ENCODE results near the gene PCDHGA9. TPM values are rescaled to one million over a fixed set of nuclear protein-coding genes. Genes with fewer than 3 reads are reported as not detected.
A peak's percentile ranks its signal among the peaks of the same experiment; 100 is the strongest.
"Not testable (repeated sequence)": the region's sequence is repeated elsewhere in the genome, so short reads cannot be mapped to it uniquely, and the experiment has no call there.

The PCDHGA9 gene
- total RNA-seq, 4 donors from 2014 or later, result 3.8 to 5.5 (median 5.1) TPM

- Histone ChIP-seq H3K9me3 (peaks cover 29 to 100% (median 93%) of the 10 kb centered on the region in 3 donors), H3K27ac (no peak overlapping the region), H3K4me1 (peaks cover 0 to 8% (median 0%) of the 10 kb centered on the region in 3 donors), H3K27me3 (peaks cover 0 to 39% (median 0%) of the 10 kb centered on the region in 4 donors), H3K4me3 (peak overlapping the region in 1 of 4 donors; percentile 5), H3K36me3 (peaks cover 0 to 9% (median 0%) of the 10 kb centered on the region in 3 donors)
- no peak for DNase-seq
- TF ChIP-seq CTCF (IDR thresholded peaks at IDR 0.05), result no peak
- TF ChIP-seq POLR2A (IDR thresholded peaks at IDR 0.05), result no peak
- intact Hi-C loops (cut with DNase I), result no loop called here
- WGBS, 2 donors, result no CpG with 5 or more reads among the region's 42 CpGs
Observed at GRCh38 chr5:141422742-141423291, 20.2 kb downstream of the PCDHGA9 start.

- Histone ChIP-seq H3K27ac (no peak overlapping the region), H3K4me1 (peaks cover 0 to 12% (median 0%) of the 10 kb centered on the region in 3 donors), H3K4me3 (peak overlapping the region in 1 of 4 donors; percentile 8), H3K9me3 (peaks cover 15 to 100% (median 90%) of the 10 kb centered on the region in 3 donors), H3K36me3 (no peaks in the 10 kb centered on the region), H3K27me3 (peaks cover 0 to 12% (median 0%) of the 10 kb centered on the region in 4 donors)
- intact Hi-C loops (cut with DNase I), result no loop called here
- 53 to 57% methylated on average over 18 to 28 of the region's 53 CpGs for WGBS, 2 donors
- TF ChIP-seq CTCF (IDR thresholded peaks at IDR 0.05) (no peak), POLR2A (IDR thresholded peaks at IDR 0.05) (no peak)
- no peak for DNase-seq
Observed at GRCh38 chr5:141427783-141428426, 25.3 kb downstream of the PCDHGA9 start.

GRCh38 chr5:141430332-141431113, 27.9 kb downstream of the PCDHGA9 start, which contains the start of gene PCDHGA12:
TSS of gene PCDHGA12 (plus strand) at chr5:141430507. CDS start at chr5:141430760, 253 bp downstream.
- Histone ChIP-seq H3K27ac (no peak within 1 kb of the TSS), H3K4me3 (peak within 1 kb of the TSS; percentile 2 to 49 (median 24)), H3K4me1 (peaks cover 0 to 12% (median 0%) of the 10 kb centered on the region in 3 donors), H3K36me3 (no peaks in the 10 kb centered on the region), H3K9me3 (peaks cover 16 to 100% (median 86%) of the 10 kb centered on the region in 3 donors), H3K27me3 (peaks cover 0 to 7% (median 0%) of the 10 kb centered on the region in 4 donors)
- intact Hi-C loops (cut with DNase I), result no loop called here
- no peak for DNase-seq
- peak in 2 of 6 experiments; percentile 29 to 45 for TF ChIP-seq CTCF (IDR thresholded peaks at IDR 0.05)
- TF ChIP-seq POLR2A (IDR thresholded peaks at IDR 0.05), result no peak
- WGBS, 2 donors, result 22 to 39% methylated on average over 32 of the region's 33 CpGs

GRCh38 chr5:141431286-141431685, 28.7 kb downstream of the PCDHGA9 start:
- Histone ChIP-seq H3K4me1 (peaks cover 0 to 12% (median 0%) of the 10 kb centered on the region in 3 donors), H3K4me3 (peak overlapping the region in 2 of 4 donors; percentile 34 to 49), H3K27ac (no peak overlapping the region), H3K9me3 (peaks cover 16 to 100% (median 82%) of the 10 kb centered on the region in 3 donors), H3K36me3 (no peaks in the 10 kb centered on the region), H3K27me3 (peaks cover 0 to 7% (median 0%) of the 10 kb centered on the region in 4 donors)
- 21 to 22% methylated on average over 4 to 10 of the region's 37 CpGs for WGBS, 2 donors
- TF ChIP-seq CTCF (IDR thresholded peaks at IDR 0.05), result no peak
- no peak for TF ChIP-seq POLR2A (IDR thresholded peaks at IDR 0.05)
- intact Hi-C loops (cut with DNase I), result no loop called here
- no peak for DNase-seq

- Histone ChIP-seq H3K4me1 (peaks cover 0 to 12% (median 0%) of the 10 kb centered on the region in 3 donors), H3K4me3 (peak overlapping the region in 1 of 4 donors; percentile 49), H3K9me3 (peaks cover 16 to 100% (median 79%) of the 10 kb centered on the region in 3 donors)
- DNase-seq; intact Hi-C loops (cut with DNase I); H3K27me3 ChIP-seq; H3K36me3 ChIP-seq; H3K27ac ChIP-seq: not testable (repeated sequence)
- WGBS, 2 donors, result 50% methylated on average over 8 of the region's 38 CpGs; no CpG with 5 or more reads in 1 of the 2 donors
Observed at GRCh38 chr5:141432308-141432707, 29.7 kb downstream of the PCDHGA9 start.

- H3K27ac ChIP-seq; DNase-seq; H3K36me3 ChIP-seq; H3K27me3 ChIP-seq; intact Hi-C loops (cut with DNase I): not testable (repeated sequence)
- 27 to 39% methylated on average over 9 to 20 of the region's 29 CpGs for WGBS, 2 donors
- H3K4me1 ChIP-seq, result peaks cover 0 to 12% (median 0%) of the 10 kb centered on the region in 3 donors
- H3K9me3 ChIP-seq, result peaks cover 12 to 100% (median 78%) of the 10 kb centered on the region in 3 donors
- peak overlapping the region in 1 of 4 donors; percentile 49 for H3K4me3 ChIP-seq
Observed at GRCh38 chr5:141432726-141433125, 30.1 kb downstream of the PCDHGA9 start.
